ENCODE measurements around the gene AP1AR. TPM values are rescaled to one million over a fixed set of nuclear protein-coding genes. Genes with fewer than 3 reads are reported as not detected.

Gene AP1AR
- polyA plus RNA-seq, 1 donor from 2014 or later: 143 TPM

DNA sequence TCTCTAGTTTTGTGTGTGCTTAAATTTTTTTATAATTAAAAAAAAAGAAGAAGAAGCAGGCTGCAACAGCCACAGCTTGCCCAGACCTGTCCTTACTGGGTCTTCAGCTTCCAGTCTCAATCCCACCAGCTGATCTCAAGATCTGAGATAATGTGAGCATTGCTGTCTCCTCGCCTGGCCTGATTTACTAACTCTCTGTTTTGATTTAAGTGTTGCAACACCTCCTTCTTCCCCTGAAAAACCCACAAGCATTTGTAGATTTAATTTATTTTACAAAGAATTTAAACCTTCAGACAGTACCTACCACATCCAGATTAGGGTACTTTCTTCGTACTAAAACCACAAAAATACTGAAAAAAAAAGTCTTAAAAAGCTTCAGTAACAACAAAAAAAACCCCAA lies 48.3 kb upstream of the AP1AR start:
- Histone ChIP-seq H3K9me3 (ENCODE audit: low read length) (no peaks in the 10 kb centered on the region), H3K79me2 (replicated peaks; ENCODE audit: insufficient read depth, low read length) (no peaks in the 10 kb centered on the region), H3K27me3 (ENCODE audit: insufficient read depth, low read depth, low read length) (no peaks in the 10 kb centered on the region), H3K9ac (ENCODE audit: low read length) (no peak overlapping the region), H3K4me2 (ENCODE audit: low read length) (no peak overlapping the region), H3K9me2 (ENCODE audit: insufficient read depth, low read length) (no peaks in the 10 kb centered on the region), H4K20me1 (ENCODE audit: insufficient read depth) (no peaks in the 10 kb centered on the region), H2AFZ (ENCODE audit: low read depth, low read length) (no peak overlapping the region), H3K36me3 (ENCODE audit: insufficient read depth, low read length) (no peaks in the 10 kb centered on the region), H3F3A (ENCODE audit: insufficient read depth, low read length, poor library complexity, severe bottlenecking) (no peaks in the 10 kb centered on the region), H3K27ac (ENCODE audit: low read length) (no peak overlapping the region), H3K4me3 (ENCODE audit: low read length) (no peak overlapping the region)
- TF ChIP-seq POLR2AphosphoS5 (IDR thresholded peaks at IDR 0.05) (no peak), SMC3 (conservative IDR thresholded peaks at IDR 0.05; ENCODE audit: poor library complexity) (no peak), EP300 (conservative IDR thresholded peaks at IDR 0.05; ENCODE audit: poor library complexity, severe bottlenecking) (no peak), CTCF (IDR thresholded peaks at IDR 0.05; ENCODE audit: poor library complexity, severe bottlenecking) (no peak), REST (IDR thresholded peaks at IDR 0.05; ENCODE audit: borderline replicate concordance) (no peak), MXI1 (conservative IDR thresholded peaks at IDR 0.05; ENCODE audit: poor library complexity, severe bottlenecking) (no peak), EZH2 (IDR thresholded peaks at IDR 0.05; ENCODE audit: borderline replicate concordance, insufficient read depth, low read length, poor library complexity, severe bottlenecking) (no peak), TAF1 (IDR thresholded peaks at IDR 0.05; ENCODE audit: low read depth) (no peak), RAD21 (conservative IDR thresholded peaks at IDR 0.05) (no peak)

DNA sequence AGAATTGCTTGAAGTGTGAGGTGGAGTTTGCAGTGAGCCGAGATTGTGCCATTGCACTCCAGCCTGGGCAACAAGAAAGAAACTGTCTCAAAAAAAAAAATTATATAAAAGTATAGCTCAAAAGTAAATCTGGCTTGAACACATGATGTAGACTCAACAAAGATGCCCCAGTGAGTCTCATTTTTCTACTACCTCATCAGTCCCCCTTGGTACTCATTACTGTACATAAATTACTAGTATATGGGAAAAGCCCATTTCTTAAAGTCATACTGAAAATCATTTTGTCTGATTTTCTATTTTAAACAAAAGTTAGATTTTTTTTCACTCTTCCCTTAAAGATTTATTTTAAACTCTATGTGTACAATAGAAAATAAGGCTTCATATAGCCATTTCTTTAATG lies 47.1 kb upstream of the AP1AR start:
- no peaks in the 10 kb centered on the region for H3K79me2 ChIP-seq (replicated peaks; ENCODE audit: insufficient read depth, low read length)
- H3K27ac ChIP-seq (ENCODE audit: low read length): no peak overlapping the region
- no peaks in the 10 kb centered on the region for H3K9me2 ChIP-seq (ENCODE audit: insufficient read depth, low read length)
- H2AFZ ChIP-seq (ENCODE audit: low read depth, low read length): no peak overlapping the region
- no peaks in the 10 kb centered on the region for H3K9me3 ChIP-seq (ENCODE audit: low read length)
- no peak overlapping the region for H3K4me3 ChIP-seq (ENCODE audit: low read length)
- H3K9ac ChIP-seq (ENCODE audit: low read length): no peak overlapping the region
- no peak for TF ChIP-seq TAF1 (IDR thresholded peaks at IDR 0.05; ENCODE audit: low read depth)
- TF ChIP-seq MXI1 (conservative IDR thresholded peaks at IDR 0.05; ENCODE audit: poor library complexity, severe bottlenecking): no peak
- TF ChIP-seq EZH2 (IDR thresholded peaks at IDR 0.05; ENCODE audit: borderline replicate concordance, insufficient read depth, low read length, poor library complexity, severe bottlenecking): no peak
- no peak for TF ChIP-seq CTCF (IDR thresholded peaks at IDR 0.05; ENCODE audit: poor library complexity, severe bottlenecking)
- no peak for TF ChIP-seq RAD21 (conservative IDR thresholded peaks at IDR 0.05)
- no peaks in the 10 kb centered on the region for H3F3A ChIP-seq (ENCODE audit: insufficient read depth, low read length, poor library complexity, severe bottlenecking)
- no peaks in the 10 kb centered on the region for H3K27me3 ChIP-seq (ENCODE audit: insufficient read depth, low read depth, low read length)
- H3K4me2 ChIP-seq (ENCODE audit: low read length): no peak overlapping the region
- no peaks in the 10 kb centered on the region for H3K36me3 ChIP-seq (ENCODE audit: insufficient read depth, low read length)
- no peaks in the 10 kb centered on the region for H4K20me1 ChIP-seq (ENCODE audit: insufficient read depth)

Data from neural cell (in vitro differentiated cells).